Astrocyte (in vitro differentiated cells and primary cell): ENCODE data around the gene ZNF200. TPM values are rescaled to one million over a fixed set of nuclear protein-coding genes. Genes with fewer than 3 reads are reported as not detected.
"Not testable (repeated sequence)": the region's sequence is repeated elsewhere in the genome, so short reads cannot be mapped to it uniquely, and the experiment has no call there.

Experiments used
- DNase-seq: peaks from one replicate; pipeline ENCODE4 v3.0.0-alpha.2; 2010; ENCODE audit warnings: low read depth
- FAIRE-seq: peaks from 2 replicates; lab custom pipeline; 2011; peaks lifted over from hg19 to GRCh38; lab: Jason Lieb, UNC
- H2AFZ ChIP-seq: 2 replicates; pipeline ENCODE4 v1.6.0; 2012; ENCODE audit warnings: low read depth, low read length, inconsistent platforms
- H3K27ac ChIP-seq: 2 replicates; pipeline ENCODE4 v1.5.1; 2011; ENCODE audit warnings: low read depth, low read length, inconsistent platforms
- H3K27me3 ChIP-seq: 2 replicates; pipeline ENCODE4 v1.6.0; 2011; ENCODE audit warnings: low read length, inconsistent platforms; ENCODE audit not compliant: insufficient read depth
- H3K36me3 ChIP-seq: 2 replicates; pipeline ENCODE4 v1.5.1; 2011; ENCODE audit warnings: low read length, inconsistent platforms; ENCODE audit not compliant: insufficient read depth
- H3K4me1 ChIP-seq: 2 replicates; pipeline ENCODE4 v1.5.1; 2011; ENCODE audit warnings: low read length, inconsistent platforms; ENCODE audit not compliant: insufficient read depth
- H3K4me2 ChIP-seq: 2 replicates; pipeline ENCODE4 v1.6.0; 2012; ENCODE audit warnings: low read length, inconsistent platforms
- H3K4me3 ChIP-seq: 2 replicates; pipeline ENCODE4 v1.5.1; 2011; ENCODE audit warnings: low read depth, mild to moderate bottlenecking, low read length, inconsistent platforms; ENCODE audit not compliant: insufficient read depth
- H3K79me2 ChIP-seq: 2 replicates; pipeline ENCODE4 v1.6.0; 2012; ENCODE audit warnings: mild to moderate bottlenecking, low read length, inconsistent platforms; ENCODE audit not compliant: insufficient read depth
- H3K9ac ChIP-seq: 2 replicates; pipeline ENCODE4 v1.6.0; 2012; ENCODE audit warnings: mild to moderate bottlenecking, low read length, inconsistent platforms
- H3K9me3 ChIP-seq: 2 replicates; pipeline ENCODE4 v1.5.1; 2012; ENCODE audit warnings: low read depth, mild to moderate bottlenecking, low read length, inconsistent platforms; ENCODE audit not compliant: insufficient read depth
- H4K20me1 ChIP-seq: 2 replicates; pipeline ENCODE4 v1.6.0; 2012; ENCODE audit warnings: low read length, inconsistent platforms; ENCODE audit not compliant: insufficient read depth
- H3K27ac Mint-ChIP-seq: one replicate; pipeline ENCODE4 v1.8.0; 2021; ENCODE audit warnings: mild to moderate bottlenecking, mixed read lengths; ENCODE audit not compliant: unreplicated experiment
- H3K27me3 Mint-ChIP-seq: one replicate; pipeline ENCODE4 v1.8.0; 2021; ENCODE audit warnings: low read depth, mixed read lengths; ENCODE audit not compliant: unreplicated experiment
- H3K36me3 Mint-ChIP-seq: one replicate; pipeline ENCODE4 v1.8.0; 2021; ENCODE audit warnings: low read depth, mixed read lengths; ENCODE audit not compliant: unreplicated experiment
- H3K4me1 Mint-ChIP-seq: one replicate; pipeline ENCODE4 v1.8.0; 2021; ENCODE audit warnings: low read depth, mixed read lengths; ENCODE audit not compliant: unreplicated experiment
- H3K4me3 Mint-ChIP-seq: one replicate; pipeline ENCODE4 v1.8.0; 2021; ENCODE audit warnings: mild to moderate bottlenecking, moderate library complexity, mixed read lengths; ENCODE audit not compliant: unreplicated experiment
- H3K9me3 Mint-ChIP-seq: one replicate; pipeline ENCODE4 v1.8.0; 2021; ENCODE audit warnings: mild to moderate bottlenecking, mixed read lengths; ENCODE audit not compliant: unreplicated experiment
- EZH2 ChIP-seq: IDR thresholded peaks from 2 replicates; pipeline ENCODE4 v1.6.1; 2012; ENCODE audit warnings: mild to moderate bottlenecking, low read length, inconsistent platforms; ENCODE audit not compliant: insufficient read depth
- total RNA-seq: library from RNA; stranded (reverse); gene quantifications from 2 replicates; pipeline ENCODE4 v1.2.1, GENCODE V29; 2021
- TF ChIP-seq, protein P1 (sequence below): IDR thresholded peaks from 2 replicates; pipeline ENCODE4 v1.5.1; 2011; ENCODE audit warnings: low read depth, mild to moderate bottlenecking, inconsistent platforms, low read length, moderate library complexity; ENCODE audit not compliant: insufficient read depth

The ZNF200 gene
- total RNA-seq, 1 donor from 2014 or later, result 9.2 TPM

DNA sequence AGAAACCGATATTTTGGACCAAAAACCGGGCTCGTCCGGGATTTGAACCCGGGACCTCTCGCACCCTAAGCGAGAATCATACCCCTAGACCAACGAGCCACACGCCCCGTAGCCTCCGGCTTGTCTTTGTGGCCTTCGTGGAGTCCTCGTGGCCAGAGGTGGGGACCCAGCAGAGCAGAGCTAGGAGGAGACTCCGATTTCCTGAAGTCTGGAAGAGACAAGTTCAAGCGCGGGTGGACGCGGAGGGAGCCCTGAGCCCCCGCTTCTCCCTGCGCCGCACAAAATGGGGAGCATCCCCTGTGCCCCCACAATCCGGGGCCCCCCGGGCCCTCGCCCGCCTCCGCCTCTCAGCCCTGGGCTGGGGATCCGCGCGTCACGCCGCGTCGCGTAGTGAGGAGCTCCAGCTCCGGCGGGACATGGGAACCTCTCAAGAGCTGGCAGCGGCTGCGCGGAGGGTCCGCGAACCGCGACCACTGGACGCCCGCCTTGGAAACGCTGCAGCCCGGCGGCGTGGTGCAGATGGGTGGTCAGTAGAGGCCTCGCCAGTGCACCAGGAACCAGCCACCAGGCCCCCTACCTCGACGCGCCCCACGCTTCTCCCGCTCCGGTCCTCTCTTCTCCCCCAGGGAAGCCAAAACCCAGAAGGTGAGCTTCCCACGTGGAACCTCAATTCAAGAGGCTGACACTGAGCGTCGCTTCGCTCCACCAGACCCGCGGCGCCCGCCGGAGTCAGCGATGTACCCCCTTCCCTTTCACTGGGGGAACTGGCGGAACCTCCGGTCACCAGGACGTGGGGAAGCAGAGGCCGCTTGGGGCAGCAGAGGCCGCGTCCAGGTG is 52.1 kb downstream of the ZNF200 start:
- Mint-ChIP-seq H3K27ac (peak overlapping the region; percentile 87), H3K36me3 (peaks cover 2% of the 10 kb centered on the region), H3K4me1 (no peaks in the 10 kb centered on the region), H3K4me3 (peak overlapping the region; percentile 93), H3K9me3 (peaks cover 1% of the 10 kb centered on the region), H3K27me3 (peaks cover 39% of the 10 kb centered on the region)
- Histone ChIP-seq H3K4me3 (peak overlapping the region; percentile 64), H3K9ac (peak overlapping the region; percentile 48), H4K20me1 (peaks cover 5% of the 10 kb centered on the region), H3K4me1 (peaks cover 9% of the 10 kb centered on the region), H3K79me2 (no peaks in the 10 kb centered on the region), H3K9me3 (no peaks in the 10 kb centered on the region), H3K36me3 (no peaks in the 10 kb centered on the region), H3K27ac (no peak overlapping the region), H3K4me2 (peak overlapping the region; percentile 91), H3K27me3 (peaks cover 33% of the 10 kb centered on the region), H2AFZ (peak overlapping the region; percentile 91)
- FAIRE-seq, result no peak
- TF ChIP-seq, protein P1, sequence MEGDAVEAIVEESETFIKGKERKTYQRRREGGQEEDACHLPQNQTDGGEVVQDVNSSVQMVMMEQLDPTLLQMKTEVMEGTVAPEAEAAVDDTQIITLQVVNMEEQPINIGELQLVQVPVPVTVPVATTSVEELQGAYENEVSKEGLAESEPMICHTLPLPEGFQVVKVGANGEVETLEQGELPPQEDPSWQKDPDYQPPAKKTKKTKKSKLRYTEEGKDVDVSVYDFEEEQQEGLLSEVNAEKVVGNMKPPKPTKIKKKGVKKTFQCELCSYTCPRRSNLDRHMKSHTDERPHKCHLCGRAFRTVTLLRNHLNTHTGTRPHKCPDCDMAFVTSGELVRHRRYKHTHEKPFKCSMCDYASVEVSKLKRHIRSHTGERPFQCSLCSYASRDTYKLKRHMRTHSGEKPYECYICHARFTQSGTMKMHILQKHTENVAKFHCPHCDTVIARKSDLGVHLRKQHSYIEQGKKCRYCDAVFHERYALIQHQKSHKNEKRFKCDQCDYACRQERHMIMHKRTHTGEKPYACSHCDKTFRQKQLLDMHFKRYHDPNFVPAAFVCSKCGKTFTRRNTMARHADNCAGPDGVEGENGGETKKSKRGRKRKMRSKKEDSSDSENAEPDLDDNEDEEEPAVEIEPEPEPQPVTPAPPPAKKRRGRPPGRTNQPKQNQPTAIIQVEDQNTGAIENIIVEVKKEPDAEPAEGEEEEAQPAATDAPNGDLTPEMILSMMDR, result peak; percentile 7
- peak; percentile 30 for TF ChIP-seq EZH2
- no peak for DNase-seq

DNA sequence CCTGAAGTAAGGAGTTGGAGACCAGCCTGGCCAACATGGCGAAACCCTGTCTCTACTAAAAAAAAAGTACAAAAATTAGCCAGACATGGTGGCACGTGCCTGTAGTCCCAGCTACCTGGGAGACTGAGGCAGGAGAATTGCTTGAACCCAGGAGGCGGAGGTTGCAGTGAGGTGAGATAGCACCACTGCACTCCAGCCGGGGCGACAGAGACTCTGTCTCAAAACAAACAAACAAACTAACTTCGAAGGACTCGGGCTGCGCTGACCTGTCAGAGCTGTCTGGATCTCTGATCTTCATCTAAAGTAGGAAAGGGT is 52.7 kb downstream of the ZNF200 start:
- H4K20me1 ChIP-seq, H3K4me3 ChIP-seq, H3K9me3 Mint-ChIP-seq, H3K36me3 ChIP-seq, H3K4me1 ChIP-seq, DNase-seq, H3K27ac ChIP-seq, H3K79me2 ChIP-seq, H3K27ac Mint-ChIP-seq, FAIRE-seq, H3K4me1 Mint-ChIP-seq, H2AFZ ChIP-seq, H3K9me3 ChIP-seq, H3K36me3 Mint-ChIP-seq, H3K9ac ChIP-seq: not testable (repeated sequence)
- Histone ChIP-seq H3K27me3 (peaks cover 33% of the 10 kb centered on the region), H3K4me2 (peak overlapping the region; percentile 91)
- H3K27me3 Mint-ChIP-seq, result peaks cover 44% of the 10 kb centered on the region
- H3K4me3 Mint-ChIP-seq, result peak overlapping the region; percentile 93

DNA sequence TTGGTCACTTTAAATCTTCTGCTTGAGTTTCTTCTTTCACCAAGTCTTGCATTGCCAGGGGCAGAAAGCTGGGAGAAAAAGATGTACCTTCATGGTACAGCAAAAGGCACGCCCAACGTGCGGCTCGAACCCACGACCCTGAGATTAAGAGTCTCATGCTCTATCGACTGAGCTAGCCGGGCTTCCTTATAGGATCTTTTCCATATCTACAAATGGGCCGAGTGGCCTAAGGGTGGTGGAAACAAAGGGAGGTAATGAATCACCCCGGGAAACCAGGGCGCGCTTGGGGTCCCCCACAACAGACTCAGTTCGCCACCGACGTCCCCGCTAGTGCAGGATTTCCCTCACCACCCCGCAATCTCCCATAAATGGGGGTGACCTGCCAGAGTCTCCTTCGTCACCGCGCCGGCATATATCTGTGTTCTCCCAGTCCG is 54.5 kb downstream of the ZNF200 start:
- Mint-ChIP-seq H3K9me3 (no peaks in the 10 kb centered on the region), H3K4me3 (peak overlapping the region; percentile 79), H3K4me1 (no peaks in the 10 kb centered on the region), H3K27me3 (peaks cover 48% of the 10 kb centered on the region), H3K36me3 (peaks cover 2% of the 10 kb centered on the region), H3K27ac (peak overlapping the region; percentile 62)
- Histone ChIP-seq H3K27me3 (peaks cover 46% of the 10 kb centered on the region), H2AFZ (no peak overlapping the region), H3K9me3 (no peaks in the 10 kb centered on the region), H3K4me2 (peak overlapping the region; percentile 30), H3K4me1 (peaks cover 9% of the 10 kb centered on the region), H3K36me3 (no peaks in the 10 kb centered on the region), H4K20me1 (peaks cover 5% of the 10 kb centered on the region), H3K27ac (no peak overlapping the region), H3K9ac (no peak overlapping the region), H3K79me2 (no peaks in the 10 kb centered on the region), H3K4me3 (no peak overlapping the region)
- FAIRE-seq, result no peak
- no peak for TF ChIP-seq EZH2
- TF ChIP-seq, protein P1, result no peak
- no peak for DNase-seq
